ENCODE results near the gene SIPA1. TPM values are rescaled to one million over a fixed set of nuclear protein-coding genes. Genes with fewer than 3 reads are reported as not detected.

The SIPA1 gene
- total and polyA plus RNA-seq, 9 of the 15 experiments (the other 6 are each of a cell fraction or from before 2014, with no cell fraction given), result 0.25 to 85.8 (median 16.8) TPM

DNA sequence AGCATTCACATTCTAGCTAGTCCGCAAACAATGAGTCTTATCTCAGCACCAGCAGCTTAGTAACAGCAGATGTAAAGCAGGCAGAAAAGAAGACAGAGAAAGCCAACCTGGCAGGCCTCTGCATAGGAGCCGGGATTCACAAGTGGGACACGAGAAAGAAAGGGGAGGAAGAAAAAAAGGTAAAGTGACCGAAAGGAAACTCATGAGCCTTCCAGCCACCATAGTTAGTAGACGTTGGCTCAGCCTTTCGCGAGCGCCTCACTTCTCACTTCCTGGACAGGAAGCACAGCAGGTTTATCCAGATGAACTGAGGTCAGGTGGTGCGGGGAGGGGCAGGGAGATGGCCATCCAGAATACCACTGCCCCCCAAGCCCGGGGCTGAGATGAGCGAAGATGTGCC lies 54.5 kb downstream of the SIPA1 start (continued):
- TF ChIP-seq, protein P1, sequence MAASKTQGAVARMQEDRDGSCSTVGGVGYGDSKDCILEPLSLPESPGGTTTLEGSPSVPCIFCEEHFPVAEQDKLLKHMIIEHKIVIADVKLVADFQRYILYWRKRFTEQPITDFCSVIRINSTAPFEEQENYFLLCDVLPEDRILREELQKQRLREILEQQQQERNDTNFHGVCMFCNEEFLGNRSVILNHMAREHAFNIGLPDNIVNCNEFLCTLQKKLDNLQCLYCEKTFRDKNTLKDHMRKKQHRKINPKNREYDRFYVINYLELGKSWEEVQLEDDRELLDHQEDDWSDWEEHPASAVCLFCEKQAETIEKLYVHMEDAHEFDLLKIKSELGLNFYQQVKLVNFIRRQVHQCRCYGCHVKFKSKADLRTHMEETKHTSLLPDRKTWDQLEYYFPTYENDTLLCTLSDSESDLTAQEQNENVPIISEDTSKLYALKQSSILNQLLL (CRISPR knock-in tag; IDR thresholded peaks at IDR 0.05; ENCODE audit: borderline replicate concordance), result no peak
- TF ChIP-seq POLR2G (IDR thresholded peaks at IDR 0.05; ENCODE audit: low read depth, low read length) (no peak), PHF21A (IDR thresholded peaks at IDR 0.05; ENCODE audit: borderline replicate concordance, low read depth) (no peak), ZNF584 (CRISPR knock-in tag; IDR thresholded peaks at IDR 0.05; ENCODE audit: low read depth) (0 out of 2 replicates have a peak, but pooled peaks have one; percentile 49), TAF7 (tag; IDR thresholded peaks at IDR 0.05) (no peak), ZFX (CRISPR knock-in tag; IDR thresholded peaks at IDR 0.05) (peak; percentile 25; the same call in 1 of the 2 replicates)
- TF ChIP-seq, protein P2, sequence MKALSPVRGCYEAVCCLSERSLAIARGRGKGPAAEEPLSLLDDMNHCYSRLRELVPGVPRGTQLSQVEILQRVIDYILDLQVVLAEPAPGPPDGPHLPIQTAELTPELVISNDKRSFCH (CRISPR knock-in tag; IDR thresholded peaks at IDR 0.05), result no peak
- TF ChIP-seq, protein P2 (tag; IDR thresholded peaks at IDR 0.05), result peak; percentile 47; the same call in 1 of the 2 replicates
